ENCODE measurements around the gene POLR2B. TPM values are rescaled to one million over a fixed set of nuclear protein-coding genes. Genes with fewer than 3 reads are reported as not detected.

The POLR2B gene
- total and polyA plus RNA-seq, 2 of the 8 experiments (the other 6 are each of a cell fraction or from before 2014, with no cell fraction given), result 59.3 to 115 TPM

GRCh38 chr4:56976283-56976836 lies 2.3 kb upstream of the POLR2B start:
- Histone ChIP-seq H3K18ac (ENCODE audit: extremely low read depth, low read length) (no peak overlapping the region), H4K8ac (ENCODE audit: extremely low read depth, insufficient read depth, low read length) (peak overlapping the region; percentile 19; the same call in 1 of the 2 replicates), H3K4me1 (replicated peaks in 1 of 4; ENCODE audit: control insufficient read depth in 3 of 4, insufficient read depth in 4 of 4, low read length in 3 of 4) (peaks cover 0 to 4% (median 0%) of the 10 kb centered on the region in 4 experiments; a peak in 3 of 7 replicates), H2BK120ac (replicated peaks; ENCODE audit: low read depth, low read length) (no peak overlapping the region), H4K91ac (replicated peaks; ENCODE audit: insufficient read length, low read length) (no peak overlapping the region), H3K27me3 (replicated peaks in 1 of 4; ENCODE audit: control insufficient read depth in 3 of 4, extremely low read depth in 1 of 4, insufficient read depth in 3 of 4, low read length in 3 of 4) (no peaks in the 10 kb centered on the region; a peak in 1 of 7 replicates), H2BK5ac (ENCODE audit: low read depth, low read length) (no peak overlapping the region), H3K9me3 (ENCODE audit: insufficient read depth in 2 of 2, low read depth in 1 of 2, low read length in 1 of 2) (no peaks in the 10 kb centered on the region), H3K27ac (ENCODE audit: low read depth, low read length) (no peak overlapping the region), H2AFZ (ENCODE audit: low read length) (no peak overlapping the region; the same call in 1 of the 2 replicates), H3K23ac (ENCODE audit: insufficient read length) (no peak overlapping the region), H4K20me1 (replicated peaks in 1 of 2; ENCODE audit: control insufficient read depth in 1 of 2, insufficient read depth in 2 of 2, low read length in 2 of 2) (peaks cover 7 to 8% of the 10 kb centered on the region in 2 experiments), H3K36me3 (ENCODE audit: control insufficient read depth in 2 of 4, insufficient read depth in 4 of 4, low read length in 3 of 4) (peaks cover 8 to 25% (median 16%) of the 10 kb centered on the region in 4 experiments; a peak in 6 of 8 replicates), H3K56ac (replicated peaks; ENCODE audit: insufficient read length, low read depth, low read length) (no peak overlapping the region), H2BK20ac (ENCODE audit: low read length) (no peak overlapping the region), H2AK5ac (ENCODE audit: low read depth, low read length) (no peak overlapping the region), H4K5ac (ENCODE audit: insufficient read length, low read depth, low read length) (no peak overlapping the region), H3K4me3 (ENCODE audit: extremely low read depth in 1 of 4, insufficient read depth in 2 of 4, low read depth in 3 of 4, low read length in 4 of 4) (peak overlapping the region; percentile 85 to 92 (median 90)), H3K4me2 (ENCODE audit: insufficient read depth in 1 of 2, low read depth in 2 of 2, low read length in 2 of 2) (peak overlapping the region; percentile 94 to 96), H3K4ac (replicated peaks; ENCODE audit: insufficient read length, low read depth, low read length) (no peak overlapping the region), H3K79me1 (ENCODE audit: low read depth, low read length) (peaks cover 7% of the 10 kb centered on the region), H3K14ac (ENCODE audit: insufficient read length) (no peak overlapping the region), H3K9ac (replicated peaks in 1 of 4; ENCODE audit: extremely low read depth in 1 of 4, low read depth in 3 of 4, low read length in 3 of 4) (peak overlapping the region; percentile 67 to 72 (median 70)), H2BK12ac (ENCODE audit: low read depth, low read length) (no peak overlapping the region), H3K79me2 (ENCODE audit: control insufficient read depth in 1 of 2, insufficient read depth in 2 of 2, low read length in 2 of 2) (peaks cover 32 to 54% of the 10 kb centered on the region in 2 experiments), H3K23me2 (ENCODE audit: low read depth, low read length) (peaks cover 18% of the 10 kb centered on the region), H2BK15ac (ENCODE audit: low read length) (no peak overlapping the region)
- CTCF ChIA-PET (ENCODE audit: partially characterized antibody), result interaction anchor here (1.0 to 1.3 kb wide), 3 partner anchors 15 to 59 kb away, joined by 3 to 7 read pairs (median 5); no protein-coding TSS in a partner anchor
- POLR2A ChIA-PET (ENCODE audit: partially characterized antibody), result interaction anchor here (2.4 to 4.6 kb wide), 3 partner anchors 15 to 540 kb away, joined by 15 to 55 read pairs (median 40); partner anchors contain the start of genes PAICS, PPAT and REST
- WGBS, 2 experiments (ENCODE audit: extremely low coverage in 1 of 2, insufficient coverage in 1 of 2, insufficient read length in 1 of 2, insufficient replicate concordance in 2 of 2, low coverage in 1 of 2, low lambda C conversion rate in 2 of 2, missing lambda C conversion rate in 1 of 2), result 10% methylated on average over 35 of the region's 35 CpGs; no CpG with 5 or more reads in 1 of the 2 experiments
- DNase-seq (ENCODE audit: low read depth in 1 of 2, low spot score in 2 of 2) (no peak), FAIRE-seq (no peak)
- TF ChIP-seq YY1 (IDR thresholded peaks at IDR 0.05; ENCODE audit: low read depth, low read length) (no peak), NANOG (IDR thresholded peaks at IDR 0.05; ENCODE audit: insufficient read depth, low read depth, low read length, poor library complexity, severe bottlenecking) (no peak), ATF3 (IDR thresholded peaks at IDR 0.05; ENCODE audit: insufficient read depth, low read depth, low read length) (no peak), SP4 (IDR thresholded peaks at IDR 0.05; ENCODE audit: low read length) (no peak), SIRT6 (IDR thresholded peaks at IDR 0.05; ENCODE audit: low read length) (no peak), TAF7 (optimal IDR thresholded peaks at IDR 0.05; ENCODE audit: borderline replicate concordance, low read depth, low read length) (no peak), EZH2 (IDR thresholded peaks at IDR 0.05; ENCODE audit: low read depth, low read length, severe bottlenecking) (no peak), GABPA (IDR thresholded peaks at IDR 0.05; ENCODE audit: borderline replicate concordance, insufficient read depth, low read length) (no peak), E2F6 (IDR thresholded peaks at IDR 0.05) (no peak), TAF1 (IDR thresholded peaks at IDR 0.05; ENCODE audit: low read depth, low read length) (no peak), CEBPB (IDR thresholded peaks at IDR 0.05; ENCODE audit: low read depth, low read length) (no peak)
